ENCODE measurements around the gene CAPN5.

CAPN5 gene

GRCh38 chr11:77143405-77144020 is 76.7 kb downstream of the CAPN5 start:
- FAIRE-seq = no peak
- DNase-seq (ENCODE audit: extremely low spot score, insufficient read length, low read depth) = no peak

DNA sequence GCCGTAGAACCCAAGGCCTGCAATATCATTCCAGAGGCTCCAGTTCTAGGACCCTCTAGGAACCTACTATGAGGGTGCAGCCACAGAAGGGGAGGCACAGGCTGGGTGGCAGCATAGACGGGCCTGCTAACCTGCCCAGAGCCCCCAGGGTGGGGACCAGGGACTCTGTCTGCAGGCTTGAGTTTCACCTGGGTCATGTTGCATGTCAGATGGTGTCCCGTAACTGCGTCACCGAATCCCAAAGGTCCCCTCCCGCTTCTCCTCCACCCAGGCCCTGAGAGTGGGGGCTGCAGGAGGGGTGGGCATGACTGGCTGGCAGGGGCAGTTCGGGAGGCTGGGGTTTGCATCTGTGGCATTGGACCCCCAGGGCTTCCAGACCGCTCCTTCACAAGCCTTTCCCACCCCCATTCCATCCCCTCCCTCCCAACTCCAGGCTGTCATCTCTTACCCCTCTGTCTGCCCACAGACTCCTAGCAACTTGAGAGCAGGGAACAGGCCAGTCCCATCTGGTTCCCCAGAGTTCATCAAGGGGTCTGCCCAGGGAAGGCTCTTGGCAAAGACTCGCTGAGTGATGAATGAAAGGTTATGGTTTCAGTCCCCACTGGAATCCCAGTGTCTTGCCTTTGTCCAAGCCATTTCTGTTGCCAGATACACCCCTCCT is 77.6 kb downstream of the CAPN5 start:
- DNase-seq (ENCODE audit: extremely low spot score, insufficient read length, low read depth) (no peak), FAIRE-seq (no peak)

- DNase-seq (ENCODE audit: extremely low spot score, insufficient read length, low read depth) (no peak), FAIRE-seq (no peak)
Observed at GRCh38 chr11:77144857-77145428, 78.2 kb downstream of the CAPN5 start.

DNA sequence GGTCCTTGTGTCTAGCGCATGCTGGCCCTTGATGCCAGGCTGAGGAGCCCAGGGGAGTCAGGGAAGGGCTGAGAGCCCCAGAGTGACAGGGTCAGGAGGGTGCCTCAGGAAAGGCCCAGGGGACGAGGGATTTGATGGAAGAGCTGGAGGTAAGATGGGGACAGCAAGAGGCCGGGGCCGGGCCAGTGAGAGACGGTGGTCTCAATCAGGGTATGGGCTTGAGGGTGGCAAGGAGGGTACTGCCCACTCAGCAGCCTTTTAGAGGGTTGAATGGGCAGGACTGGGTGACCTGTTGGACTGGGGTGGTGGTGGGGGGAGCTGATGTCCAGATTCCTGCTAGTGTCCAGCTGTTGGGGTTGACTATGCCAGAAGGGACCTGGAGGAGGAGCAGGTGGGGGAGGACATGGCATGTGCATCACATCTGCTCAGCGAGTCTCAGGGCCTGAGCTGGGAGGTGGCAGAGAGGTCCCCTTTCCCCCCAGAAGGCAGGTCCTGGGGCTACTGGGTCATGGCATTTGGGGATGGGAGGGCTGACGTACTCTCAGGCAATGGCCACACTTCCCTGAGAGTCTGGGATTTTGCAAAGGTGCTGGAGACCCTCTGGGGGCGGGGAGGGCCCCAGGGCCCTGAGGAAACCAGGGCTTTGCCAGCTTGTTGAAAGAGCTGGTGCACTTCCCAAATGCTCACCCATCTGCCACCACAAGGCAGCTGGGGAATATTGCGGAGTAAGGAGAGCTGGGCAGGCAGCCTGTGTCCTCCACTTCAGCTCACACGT is 79.7 kb downstream of the CAPN5 start:
- DNase-seq (ENCODE audit: extremely low spot score, insufficient read length, low read depth) (no peak), FAIRE-seq (no peak)

GRCh38 chr11:77147036-77147315 is 80.2 kb downstream of the CAPN5 start:
- DNase-seq (ENCODE audit: extremely low spot score, insufficient read length, low read depth) (no peak), FAIRE-seq (no peak)

DNA sequence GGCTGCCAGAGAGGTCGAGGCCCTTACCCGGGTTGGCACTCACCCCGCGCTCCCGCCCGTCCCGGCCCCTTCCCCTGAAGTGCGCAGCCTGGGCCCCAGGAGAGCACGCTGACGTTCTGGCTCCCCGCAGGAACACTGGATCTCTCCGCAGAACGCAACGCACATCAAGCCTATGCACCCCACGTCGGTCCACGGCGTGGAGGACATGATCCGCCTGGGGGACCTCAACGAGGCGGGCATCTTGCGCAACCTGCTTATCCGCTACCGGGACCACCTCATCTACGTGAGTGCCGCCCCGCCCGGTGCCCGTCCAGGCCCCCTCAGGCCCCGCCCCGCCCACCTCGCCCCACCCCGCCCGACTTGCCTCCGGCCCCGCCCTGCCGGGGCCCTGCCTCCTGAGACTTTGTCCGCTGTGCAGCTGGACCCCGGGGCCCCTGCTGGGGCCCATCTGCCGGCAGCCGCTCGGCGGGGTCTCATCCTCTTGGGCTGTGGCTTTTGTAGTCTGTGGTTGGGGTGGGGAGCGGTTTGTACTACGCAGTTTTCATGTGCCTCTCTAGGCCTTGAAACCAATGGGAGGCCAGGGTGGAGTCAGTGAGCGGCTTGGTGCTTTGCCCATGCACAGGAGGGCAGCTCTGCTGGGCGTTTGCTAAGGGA is 81.0 kb downstream of the CAPN5 start:
- FAIRE-seq (no peak), DNase-seq (ENCODE audit: extremely low spot score, insufficient read length, low read depth) (no peak)

DNA sequence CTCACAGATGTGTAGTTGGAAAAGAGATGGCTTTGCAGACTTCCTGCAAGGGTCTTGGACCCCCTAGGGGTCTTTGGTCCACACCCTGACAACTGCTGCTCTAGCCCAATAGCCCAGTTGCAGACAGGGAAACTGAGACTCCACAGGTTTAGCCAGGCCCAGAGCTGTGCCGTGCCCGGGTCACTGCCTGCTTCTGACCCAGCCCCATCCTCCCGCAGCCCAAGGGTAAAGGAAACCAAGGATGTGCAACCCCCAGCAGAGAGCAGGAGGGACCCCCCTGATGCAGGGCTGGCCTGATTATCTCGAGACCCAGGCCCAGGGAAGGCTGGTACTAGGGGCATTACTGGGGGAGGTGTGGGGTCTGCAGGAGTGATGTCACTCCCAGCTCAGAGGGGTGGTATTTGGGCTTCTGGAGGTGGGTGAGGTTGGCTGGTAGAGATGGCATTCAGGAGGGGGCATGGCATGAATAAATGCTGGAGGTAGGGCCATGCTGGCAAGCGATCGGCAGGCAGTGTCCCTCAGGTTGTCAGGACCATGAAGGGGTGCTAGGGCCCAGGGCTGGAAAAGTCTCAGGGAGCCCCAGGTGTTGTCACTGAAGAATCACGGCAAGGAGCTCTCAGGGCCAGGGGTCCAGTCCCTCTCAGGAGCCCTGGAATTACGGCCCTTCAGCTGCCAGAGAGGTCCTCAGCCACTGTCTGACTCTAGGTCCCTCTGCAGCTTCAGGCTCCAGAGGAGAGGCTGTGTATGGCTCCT is 82.4 kb downstream of the CAPN5 start:
- FAIRE-seq (no peak), DNase-seq (ENCODE audit: extremely low spot score, insufficient read length, low read depth) (no peak)

DNA sequence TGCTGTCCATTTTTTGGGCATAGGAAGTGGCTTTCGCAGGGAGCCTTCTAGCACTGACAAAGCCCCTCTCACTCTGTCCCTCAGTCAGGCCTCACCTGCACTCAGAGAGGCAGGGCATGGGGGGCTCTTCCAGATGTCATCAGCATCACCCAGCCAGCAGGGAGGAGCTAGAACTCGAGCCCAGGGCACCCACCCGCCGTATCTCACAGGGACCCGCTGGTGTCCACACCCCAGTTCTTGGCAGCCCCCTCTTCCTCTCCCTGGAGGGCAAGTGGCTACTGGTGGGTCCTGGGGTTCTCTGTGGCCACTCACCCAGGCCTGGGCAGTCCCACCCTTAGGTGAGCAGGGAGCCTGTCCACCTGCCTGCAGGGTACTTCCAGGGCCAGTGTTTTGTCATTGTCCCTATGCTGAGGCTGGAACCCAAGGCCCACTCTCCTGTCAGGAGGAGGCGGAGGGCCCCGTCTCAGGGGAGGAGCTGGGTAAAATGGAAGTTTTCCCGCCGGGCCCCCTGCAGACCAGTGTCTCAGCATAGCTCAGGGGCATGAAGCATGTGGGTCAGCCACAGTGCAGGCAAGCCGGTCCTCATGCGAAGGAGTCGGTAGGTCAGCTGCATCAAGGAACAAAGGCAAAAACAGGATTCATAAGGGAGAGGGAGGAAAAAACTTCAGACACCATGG is 83.1 kb downstream of the CAPN5 start:
- DNase-seq (ENCODE audit: extremely low spot score, insufficient read length, low read depth) (no peak), FAIRE-seq (no peak)

DNA sequence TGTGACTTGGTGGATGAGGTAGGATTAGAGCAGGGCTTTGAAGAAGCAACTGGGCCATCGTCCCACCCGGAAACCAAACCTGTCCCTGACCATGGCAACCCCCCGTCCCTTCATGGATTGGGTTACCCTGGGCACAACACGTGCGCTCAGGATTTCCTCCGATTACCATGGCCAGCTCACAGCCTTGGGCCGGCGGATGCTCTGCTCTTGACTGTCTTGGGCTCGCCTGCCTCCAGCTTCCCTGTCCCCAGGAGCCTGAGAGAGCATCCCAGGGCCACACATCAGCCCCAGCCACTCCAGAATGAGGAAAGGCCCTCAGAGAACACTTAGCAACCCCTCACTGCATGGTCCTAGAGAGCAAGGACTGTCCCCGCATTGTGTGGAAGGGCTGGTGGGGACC is 84.1 kb downstream of the CAPN5 start:
- FAIRE-seq = no peak
- no peak for DNase-seq (ENCODE audit: extremely low spot score, insufficient read length, low read depth)

- FAIRE-seq (no peak), DNase-seq (ENCODE audit: extremely low spot score, insufficient read length, low read depth) (no peak)
Observed at GRCh38 chr11:77151804-77152509, 85.2 kb downstream of the CAPN5 start.

GRCh38 chr11:77152846-77153245 is 86.1 kb downstream of the CAPN5 start:
- FAIRE-seq (no peak), DNase-seq (ENCODE audit: extremely low spot score, insufficient read length, low read depth) (no peak)

DNA sequence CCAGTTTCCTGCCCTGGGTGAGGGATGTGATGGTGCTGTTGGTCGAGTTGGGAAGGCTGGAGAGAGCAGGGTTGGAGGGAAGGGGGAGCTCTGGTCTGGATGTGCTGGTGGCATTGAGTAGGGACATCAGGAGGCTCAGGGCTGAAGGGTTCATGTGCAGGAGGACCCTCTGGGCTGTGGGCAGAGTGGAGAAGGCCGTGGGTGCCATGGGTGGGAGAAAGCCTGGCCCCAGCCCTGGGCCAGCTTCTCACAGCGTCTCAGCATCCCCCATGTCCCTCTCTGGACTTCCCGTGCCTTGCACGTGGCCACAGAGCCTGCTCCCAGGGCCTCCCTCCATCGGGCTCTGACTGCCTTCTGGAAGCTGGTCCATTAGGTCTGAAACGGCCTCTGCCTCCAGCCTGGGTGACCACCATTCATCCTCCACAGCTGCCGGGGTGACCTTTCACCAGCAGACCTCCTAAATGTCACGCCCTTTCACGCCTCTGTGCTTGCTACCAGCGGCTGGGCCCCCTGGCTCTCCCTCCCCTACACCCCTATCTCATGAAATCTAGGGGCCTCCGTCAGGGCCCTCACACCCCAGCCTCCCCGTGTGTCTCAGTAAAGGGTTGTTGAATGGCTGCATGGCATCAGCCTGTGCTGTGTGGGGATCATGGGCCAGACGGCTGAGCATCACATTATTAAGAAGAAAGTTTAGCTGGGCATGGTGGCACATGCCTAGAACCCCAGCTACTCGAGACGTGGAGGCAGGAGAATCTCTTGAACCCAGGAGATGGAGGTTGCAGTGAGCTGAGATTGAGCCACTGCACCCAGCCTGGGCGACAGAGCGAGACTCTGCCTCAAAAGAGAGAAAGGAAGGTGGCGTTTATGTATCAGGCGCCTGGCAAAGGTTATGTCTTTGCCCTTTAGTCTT is 86.8 kb downstream of the CAPN5 start:
- DNase-seq (ENCODE audit: extremely low spot score, insufficient read length, low read depth) (no peak), FAIRE-seq (no peak)

GRCh38 chr11:77154381-77155081 is 87.8 kb downstream of the CAPN5 start:
- DNase-seq (ENCODE audit: extremely low spot score, insufficient read length, low read depth) (no peak), FAIRE-seq (no peak)

DNA sequence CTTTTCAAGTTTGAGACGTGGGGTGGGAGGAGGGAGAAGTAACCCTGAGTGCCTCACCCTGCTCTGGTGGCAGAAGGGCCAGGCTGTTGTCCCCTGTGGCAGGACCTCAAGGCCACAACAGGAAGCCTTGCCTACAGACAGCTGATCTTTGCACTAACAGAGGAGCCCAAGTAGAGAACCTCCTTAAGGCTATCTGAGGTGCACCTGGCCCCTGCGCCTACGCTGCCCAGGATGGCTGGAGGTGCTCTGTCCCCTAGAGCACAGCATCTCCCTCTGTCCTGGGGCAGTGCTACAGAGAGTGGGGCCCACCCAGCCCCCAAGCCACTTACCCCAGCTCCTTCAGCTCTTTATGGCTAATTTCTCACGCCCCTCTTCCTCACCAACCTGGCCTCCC is 88.3 kb downstream of the CAPN5 start:
- FAIRE-seq (no peak), DNase-seq (ENCODE audit: extremely low spot score, insufficient read length, low read depth) (no peak)

- FAIRE-seq = no peak
Observed at GRCh38 chr11:77155556-77156130, 88.9 kb downstream of the CAPN5 start.

GRCh38 chr11:77156396-77157195 is 89.8 kb downstream of the CAPN5 start:
- FAIRE-seq (no peak), DNase-seq (ENCODE audit: extremely low spot score, insufficient read length, low read depth) (no peak)

More at GRCh38 chr11:77155556-77156130, 88.9 kb downstream of the CAPN5 start:
- no peak for DNase-seq (ENCODE audit: extremely low spot score, insufficient read length, low read depth)
